Panc1 (cell line): ENCODE data around the gene FAM131A. TPM values are rescaled to one million over a fixed set of nuclear protein-coding genes. Genes with fewer than 3 reads are reported as not detected.
A peak's percentile ranks its signal among the peaks of the same experiment; 100 is the strongest.

Experiments used
- ATAC-seq: fragments of 200-7000 bp; cut with Tn5 transposase; 2 replicates; pipeline ENCODE4 v1.9.1; 2020; ENCODE audit warnings: mild to moderate bottlenecking, moderate library complexity
- BruUV-seq: library from RNA; stranded (reverse); fragments of 400-500 nt; replicated peaks from 2 replicates; lab custom pipeline; 2021; lab: Mats Ljungman, UMichigan
- CTCF ChIA-PET: fragments of 300-600 bp; sonication (Branson Sonifier 250); formaldehyde crosslinking; loops from one replicate; lab custom pipeline; 2022; ENCODE audit warnings: antibody characterized with exemption; lab: Charles Lee
- POLR2A ChIA-PET: fragments of 300-600 bp; sonication (Branson Sonifier 250); formaldehyde crosslinking; loops from one replicate; lab custom pipeline; 2022; ENCODE audit warnings: antibody characterized with exemption; lab: Charles Lee
- DNase-seq: peaks from one replicate; pipeline ENCODE4 v3.0.0-alpha.2; 2010; ENCODE audit warnings: low read depth, low spot score
- H3K27ac ChIP-seq: 2 replicates; pipeline ENCODE4 v1.5.1; 2011; ENCODE audit warnings: mild to moderate bottlenecking, low read length, inconsistent platforms
- H3K27me3 ChIP-seq: fragments of 200-500 bp; sonication (Bioruptor generic); 2 replicates; pipeline ENCODE4 v1.6.0; 2014; ENCODE audit warnings: low read length, inconsistent platforms; ENCODE audit not compliant: control insufficient read depth, insufficient read depth
- H3K36me3 ChIP-seq: fragments of 200-500 bp; sonication (Bioruptor generic); 2 replicates; pipeline ENCODE4 v1.5.1; 2014; ENCODE audit warnings: inconsistent platforms, mild to moderate bottlenecking, low read length, moderate library complexity; ENCODE audit not compliant: control insufficient read depth, insufficient read depth
- H3K4me1 ChIP-seq: 2 replicates; pipeline ENCODE4 v1.5.1; 2011; ENCODE audit warnings: inconsistent platforms, mild to moderate bottlenecking, low read length, moderate library complexity; ENCODE audit not compliant: control insufficient read depth, insufficient read depth
- H3K4me3 ChIP-seq, 2 experiments: 2 replicates each; pipeline ENCODE4 v1.5.1; 2011 to 2012; ENCODE audit warnings: low read depth in 2 of 2, low read length in 2 of 2, mild to moderate bottlenecking in 2 of 2, inconsistent platforms in 1 of 2, moderate library complexity in 1 of 2
- H3K9me3 ChIP-seq: fragments of 200-500 bp; sonication (Bioruptor generic); 2 replicates; pipeline ENCODE4 v1.5.1; 2014; ENCODE audit warnings: low read depth, mild to moderate bottlenecking, inconsistent platforms, low read length, moderate library complexity; ENCODE audit not compliant: control insufficient read depth, insufficient read depth
- POLR2AphosphoS5 ChIP-seq: IDR thresholded peaks from 2 replicates; pipeline ENCODE4 v1.6.1; 2012; ENCODE audit warnings: mild to moderate bottlenecking, low read depth, low read length, moderate library complexity
- SIN3A ChIP-seq: IDR thresholded peaks from 2 replicates; pipeline ENCODE4 v1.6.1; 2012; ENCODE audit warnings: low read depth, mild to moderate bottlenecking, low read length, moderate library complexity, borderline replicate concordance; ENCODE audit not compliant: insufficient read depth
- TCF7L2 ChIP-seq: IDR thresholded peaks from 2 replicates; pipeline ENCODE4 v1.6.1; 2011; ENCODE audit warnings: mild to moderate bottlenecking, low read depth, low read length, inconsistent platforms
- in situ Hi-C: cut with HindIII; loops from 2 replicates; pipeline ENCODE4 v1.10.0; 2016; ENCODE audit warnings: low sequenced_read_pairs, low pct_unique_long_range_greater_than_20kb
- intact Hi-C: fragments of 100-400 bp; cut with micrococcal nuclease; formaldehyde crosslinking; loops from one replicate; pipeline ENCODE4 v1.10.0; 2022; ENCODE audit not compliant: unreplicated experiment
- total RNA-seq: library from RNA; stranded (reverse); gene quantifications from one replicate; pipeline ENCODE4 v1.2.1, GENCODE V29; 2021; ENCODE audit not compliant: unreplicated experiment
- TF ChIP-seq, protein P1 (sequence below), 2 experiments: IDR thresholded peaks; 2 replicates each; pipeline ENCODE4 v1.6.1; 2011 to 2012; ENCODE audit warnings: low read depth in 2 of 2, control low read depth in 1 of 2, low read length in 1 of 2, mild to moderate bottlenecking in 1 of 2, moderate library complexity in 1 of 2; ENCODE audit not compliant: insufficient read depth in 1 of 2
- TF ChIP-seq, protein P2 (sequence below): fragments of 450-650 bp; IDR thresholded peaks from 2 replicates; pipeline ENCODE4 v1.5.1; 2017; ENCODE audit warnings: mild to moderate bottlenecking

Gene FAM131A
- total RNA-seq, 1 experiment from 2014 or later = 30.1 TPM

DNA sequence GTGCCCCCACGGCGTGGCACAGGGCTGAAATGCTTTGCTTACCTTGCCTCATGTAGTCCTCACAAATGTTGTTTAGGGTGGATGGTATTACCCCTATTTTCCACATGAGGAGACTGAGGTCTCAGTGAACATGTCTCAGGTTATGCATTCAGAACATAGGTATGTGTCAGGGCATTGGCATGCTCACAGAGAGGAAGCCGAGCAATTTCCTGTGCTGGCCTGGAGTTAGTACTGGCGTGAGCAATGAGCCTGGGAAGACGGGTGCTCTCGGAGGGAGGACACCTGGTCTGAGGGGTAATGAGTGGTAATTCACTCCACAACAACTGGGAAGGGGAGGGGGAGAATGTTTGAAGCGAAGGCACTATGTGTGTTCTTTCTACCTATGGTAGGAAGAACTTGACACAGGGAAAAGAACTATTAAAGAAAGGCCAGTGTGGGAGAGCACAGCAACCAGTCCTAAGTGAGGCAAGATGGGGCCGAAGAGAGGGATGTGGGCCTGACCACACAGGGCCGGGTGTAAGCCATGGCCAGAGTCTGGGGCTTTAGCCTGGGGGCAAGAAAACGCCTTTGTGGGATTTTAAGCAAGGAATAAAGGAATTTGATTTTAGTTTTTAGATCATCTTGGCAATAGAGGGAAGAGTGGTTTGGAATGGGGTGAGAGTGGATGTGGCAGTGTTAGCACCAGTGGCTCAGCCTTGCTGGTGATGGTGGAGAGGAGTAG, 4.9 kb upstream of the FAM131A start:
- peak; percentile 88 for DNase-seq
- no TSS peak for BruUV-seq
- ATAC-seq = peak; percentile 5; the same call in 1 of the 2 replicates
- Histone ChIP-seq H3K4me3 (no peak overlapping the region), H3K4me1 (peaks cover 58% of the 10 kb centered on the region), H3K9me3 (no peaks in the 10 kb centered on the region), H3K36me3 (peaks cover 25% of the 10 kb centered on the region; the same call in 1 of the 2 replicates), H3K27me3 (no peaks in the 10 kb centered on the region), H3K27ac (peak overlapping the region; percentile 60)
- TF ChIP-seq TCF7L2 = no peak
- no peak for TF ChIP-seq POLR2AphosphoS5
- TF ChIP-seq SIN3A = no peak
- TF ChIP-seq, protein P1, sequence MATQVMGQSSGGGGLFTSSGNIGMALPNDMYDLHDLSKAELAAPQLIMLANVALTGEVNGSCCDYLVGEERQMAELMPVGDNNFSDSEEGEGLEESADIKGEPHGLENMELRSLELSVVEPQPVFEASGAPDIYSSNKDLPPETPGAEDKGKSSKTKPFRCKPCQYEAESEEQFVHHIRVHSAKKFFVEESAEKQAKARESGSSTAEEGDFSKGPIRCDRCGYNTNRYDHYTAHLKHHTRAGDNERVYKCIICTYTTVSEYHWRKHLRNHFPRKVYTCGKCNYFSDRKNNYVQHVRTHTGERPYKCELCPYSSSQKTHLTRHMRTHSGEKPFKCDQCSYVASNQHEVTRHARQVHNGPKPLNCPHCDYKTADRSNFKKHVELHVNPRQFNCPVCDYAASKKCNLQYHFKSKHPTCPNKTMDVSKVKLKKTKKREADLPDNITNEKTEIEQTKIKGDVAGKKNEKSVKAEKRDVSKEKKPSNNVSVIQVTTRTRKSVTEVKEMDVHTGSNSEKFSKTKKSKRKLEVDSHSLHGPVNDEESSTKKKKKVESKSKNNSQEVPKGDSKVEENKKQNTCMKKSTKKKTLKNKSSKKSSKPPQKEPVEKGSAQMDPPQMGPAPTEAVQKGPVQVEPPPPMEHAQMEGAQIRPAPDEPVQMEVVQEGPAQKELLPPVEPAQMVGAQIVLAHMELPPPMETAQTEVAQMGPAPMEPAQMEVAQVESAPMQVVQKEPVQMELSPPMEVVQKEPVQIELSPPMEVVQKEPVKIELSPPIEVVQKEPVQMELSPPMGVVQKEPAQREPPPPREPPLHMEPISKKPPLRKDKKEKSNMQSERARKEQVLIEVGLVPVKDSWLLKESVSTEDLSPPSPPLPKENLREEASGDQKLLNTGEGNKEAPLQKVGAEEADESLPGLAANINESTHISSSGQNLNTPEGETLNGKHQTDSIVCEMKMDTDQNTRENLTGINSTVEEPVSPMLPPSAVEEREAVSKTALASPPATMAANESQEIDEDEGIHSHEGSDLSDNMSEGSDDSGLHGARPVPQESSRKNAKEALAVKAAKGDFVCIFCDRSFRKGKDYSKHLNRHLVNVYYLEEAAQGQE (IDR thresholded peaks at IDR 0.05; ENCODE audit: insufficient read depth in 1 of 2, low read depth in 2 of 2, low read length in 1 of 2) = no peak
- TF ChIP-seq, protein P2, sequence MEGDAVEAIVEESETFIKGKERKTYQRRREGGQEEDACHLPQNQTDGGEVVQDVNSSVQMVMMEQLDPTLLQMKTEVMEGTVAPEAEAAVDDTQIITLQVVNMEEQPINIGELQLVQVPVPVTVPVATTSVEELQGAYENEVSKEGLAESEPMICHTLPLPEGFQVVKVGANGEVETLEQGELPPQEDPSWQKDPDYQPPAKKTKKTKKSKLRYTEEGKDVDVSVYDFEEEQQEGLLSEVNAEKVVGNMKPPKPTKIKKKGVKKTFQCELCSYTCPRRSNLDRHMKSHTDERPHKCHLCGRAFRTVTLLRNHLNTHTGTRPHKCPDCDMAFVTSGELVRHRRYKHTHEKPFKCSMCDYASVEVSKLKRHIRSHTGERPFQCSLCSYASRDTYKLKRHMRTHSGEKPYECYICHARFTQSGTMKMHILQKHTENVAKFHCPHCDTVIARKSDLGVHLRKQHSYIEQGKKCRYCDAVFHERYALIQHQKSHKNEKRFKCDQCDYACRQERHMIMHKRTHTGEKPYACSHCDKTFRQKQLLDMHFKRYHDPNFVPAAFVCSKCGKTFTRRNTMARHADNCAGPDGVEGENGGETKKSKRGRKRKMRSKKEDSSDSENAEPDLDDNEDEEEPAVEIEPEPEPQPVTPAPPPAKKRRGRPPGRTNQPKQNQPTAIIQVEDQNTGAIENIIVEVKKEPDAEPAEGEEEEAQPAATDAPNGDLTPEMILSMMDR = no peak
- POLR2A ChIA-PET = no interaction called here
- in situ Hi-C loops = no loop called here
- intact Hi-C loops = no loop called here
- CTCF ChIA-PET = no interaction called here

DNA sequence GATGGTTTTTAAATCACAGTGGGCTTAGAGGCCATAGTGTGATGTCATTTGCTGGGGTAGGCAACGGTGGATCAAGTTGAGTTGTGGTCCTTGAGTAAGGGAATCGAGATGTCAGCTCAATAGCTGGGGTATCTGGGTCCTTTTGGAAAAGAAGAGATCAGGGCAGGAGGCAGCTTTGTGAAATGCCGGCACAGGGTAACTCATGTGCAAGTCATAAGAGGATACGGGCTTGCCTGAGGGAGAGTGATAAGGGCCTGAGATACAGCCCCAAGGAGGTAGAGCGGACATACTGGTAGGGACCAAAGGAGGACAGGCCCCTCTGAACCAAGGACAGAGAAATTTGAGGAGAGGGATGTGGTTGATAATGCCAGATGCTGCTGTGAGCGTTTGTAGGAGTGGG, 4.2 kb upstream of the FAM131A start:
- Histone ChIP-seq H3K27ac (peak overlapping the region; percentile 60), H3K27me3 (no peaks in the 10 kb centered on the region), H3K36me3 (peaks cover 20% of the 10 kb centered on the region; the same call in 1 of the 2 replicates), H3K4me3 (no peak overlapping the region), H3K4me1 (peaks cover 58% of the 10 kb centered on the region), H3K9me3 (no peaks in the 10 kb centered on the region)
- CTCF ChIA-PET = no interaction called here
- POLR2A ChIA-PET = no interaction called here
- TF ChIP-seq, protein P1 (IDR thresholded peaks at IDR 0.05; ENCODE audit: insufficient read depth in 1 of 2, low read depth in 2 of 2, low read length in 1 of 2) = no peak
- TF ChIP-seq POLR2AphosphoS5 (no peak), SIN3A (no peak), TCF7L2 (no peak)
- TF ChIP-seq, protein P2 = no peak
- no peak for ATAC-seq
- BruUV-seq = TSS peak; percentile 62
- intact Hi-C loops = no loop called here
- DNase-seq = no peak
- in situ Hi-C loops = no loop called here
